Measurements from ENCODE around the gene DNAJC7.

DNA sequence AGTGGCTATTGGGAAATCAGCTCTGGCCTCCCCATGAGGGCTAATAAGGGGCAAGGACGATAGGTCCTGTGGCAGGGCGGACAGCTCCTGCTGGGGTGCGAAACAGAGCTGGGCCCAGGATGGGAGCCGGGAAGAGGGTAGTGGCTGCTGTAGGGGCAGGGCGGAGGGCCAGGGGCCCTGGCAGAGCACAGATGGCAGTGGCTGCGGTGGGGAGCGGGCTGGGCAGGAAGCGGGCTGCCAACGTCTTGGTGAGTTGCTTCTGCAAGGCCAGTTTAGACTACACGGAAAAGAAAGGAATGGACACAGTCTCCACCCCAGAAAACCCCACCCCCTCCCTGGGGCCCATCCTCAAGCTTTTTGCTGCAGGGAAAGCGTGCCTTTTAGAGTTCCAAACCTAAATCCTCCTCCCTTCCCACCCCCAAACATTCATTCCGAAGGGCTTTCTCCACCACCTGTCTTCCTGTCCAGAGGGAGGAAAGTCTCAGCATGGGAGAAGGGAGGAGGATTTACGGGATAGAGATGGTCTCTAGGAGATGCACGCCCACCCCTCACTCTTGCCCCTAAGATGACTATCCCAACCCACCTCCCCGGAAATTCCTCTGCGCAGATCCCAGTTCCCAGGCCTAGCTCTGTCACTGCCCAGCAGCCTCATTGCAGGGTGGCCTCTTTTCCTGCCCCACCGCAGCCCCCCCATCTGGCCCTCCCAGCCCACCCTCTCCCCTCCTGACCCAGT, 9.8 kb upstream of the DNAJC7 start:
- TF ChIP-seq CTCF (IDR thresholded peaks at IDR 0.05; ENCODE audit: insufficient read depth, low read length, poor library complexity, severe bottlenecking) = no peak
- TF ChIP-seq EZH2phosphoT487 (conservative IDR thresholded peaks at IDR 0.05; ENCODE audit: low read length) = no peak
